Dermis blood vessel endothelial cell (primary cell): Measurements from ENCODE around the gene LHFPL3. TPM values are rescaled to one million over a fixed set of nuclear protein-coding genes. Genes with fewer than 3 reads are reported as not detected.

Experiments
- DNase-seq: peaks from one replicate; pipeline ENCODE4 v3.0.0; 2010
- total RNA-seq: library from RNA; depleted of rRNA; stranded (reverse); fragments of >200 nt; gene quantifications from 2 replicates; pipeline ENCODE4 v1.2.3, GENCODE V29; 2014

Gene LHFPL3
- total RNA-seq, 1 donor from 2014 or later = not detected

DNA sequence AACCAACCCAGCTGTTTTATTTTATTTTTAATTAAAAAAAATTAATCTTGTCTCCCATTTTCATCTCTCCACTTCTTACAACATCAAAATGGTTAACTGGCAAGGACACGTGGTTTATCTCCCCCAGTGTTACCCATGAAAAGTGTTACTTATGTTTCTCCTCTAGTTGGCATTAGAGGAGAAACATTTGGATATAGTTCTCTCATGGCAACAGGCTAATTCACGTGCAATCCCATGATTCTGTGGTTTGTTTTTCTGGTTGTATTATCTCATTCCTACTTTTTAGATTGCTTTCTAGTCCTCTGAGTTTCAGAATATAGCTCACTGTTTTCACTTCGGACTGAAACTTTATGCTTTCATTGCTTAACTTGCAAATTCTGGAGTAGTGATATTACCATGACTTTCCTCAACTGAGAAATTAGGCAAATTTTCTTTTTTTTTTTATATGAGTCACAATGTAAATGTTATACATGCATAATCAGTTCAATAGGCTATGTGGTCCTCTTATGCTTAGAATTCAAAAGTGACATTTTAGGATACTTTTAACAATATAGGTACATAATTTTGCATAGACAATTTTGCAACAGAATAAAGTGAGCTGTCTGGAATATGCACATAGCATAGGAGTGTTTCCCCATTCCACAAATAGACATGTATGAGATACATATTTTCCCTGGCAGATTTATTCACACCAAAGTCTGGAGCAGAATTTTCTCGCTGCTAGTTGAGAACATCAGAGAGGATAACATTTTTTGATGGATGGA, 43.0 kb downstream of the LHFPL3 start:
- DNase-seq = no peak

DNA sequence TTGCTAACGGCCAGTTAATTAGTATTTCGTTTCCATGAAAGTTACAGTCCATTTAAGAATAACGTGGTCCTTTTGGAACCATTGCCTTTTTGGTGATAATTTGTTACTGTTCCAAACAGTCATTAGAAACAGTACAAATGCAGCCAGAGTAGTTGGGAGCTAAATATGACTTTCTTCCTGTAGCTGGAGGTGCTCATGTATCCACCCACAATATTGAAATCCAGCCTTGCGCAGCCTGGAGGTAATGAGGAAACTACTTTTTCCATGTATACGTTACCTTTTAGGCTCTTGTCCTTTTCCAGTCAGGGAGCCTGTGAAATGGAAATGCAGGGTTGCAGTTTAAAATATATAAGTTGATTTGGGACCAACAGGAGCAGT, 43.6 kb downstream of the LHFPL3 start:
- no peak for DNase-seq

- DNase-seq = no peak
Observed at GRCh38 chr7:104382616-104383015, 54.2 kb downstream of the LHFPL3 start.

- DNase-seq = no peak
Observed at GRCh38 chr7:104386943-104387342, 58.5 kb downstream of the LHFPL3 start.

DNA sequence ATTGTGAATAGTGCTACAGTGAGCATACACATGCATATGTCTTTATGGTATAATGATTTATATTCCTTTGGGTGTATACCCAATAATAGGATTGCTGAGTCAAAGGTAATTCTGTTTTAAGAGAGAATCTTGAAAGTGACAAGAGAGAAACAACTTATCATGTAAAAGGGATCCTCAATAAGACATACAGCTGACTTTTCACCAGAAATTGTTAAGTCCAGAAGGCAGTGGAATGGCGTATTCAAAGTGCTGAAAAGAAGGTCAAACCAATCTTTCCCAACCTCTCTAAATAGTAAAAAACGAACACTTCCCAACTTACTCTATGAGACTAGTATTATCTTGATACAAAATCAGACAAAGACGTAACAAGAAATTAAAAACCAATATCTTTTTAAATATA, 59.8 kb downstream of the LHFPL3 start:
- no peak for DNase-seq

- DNase-seq = no peak
Observed at GRCh38 chr7:104395162-104395561, 66.8 kb downstream of the LHFPL3 start.

GRCh38 chr7:104397442-104397841, 69.0 kb downstream of the LHFPL3 start:
- DNase-seq = no peak

DNA sequence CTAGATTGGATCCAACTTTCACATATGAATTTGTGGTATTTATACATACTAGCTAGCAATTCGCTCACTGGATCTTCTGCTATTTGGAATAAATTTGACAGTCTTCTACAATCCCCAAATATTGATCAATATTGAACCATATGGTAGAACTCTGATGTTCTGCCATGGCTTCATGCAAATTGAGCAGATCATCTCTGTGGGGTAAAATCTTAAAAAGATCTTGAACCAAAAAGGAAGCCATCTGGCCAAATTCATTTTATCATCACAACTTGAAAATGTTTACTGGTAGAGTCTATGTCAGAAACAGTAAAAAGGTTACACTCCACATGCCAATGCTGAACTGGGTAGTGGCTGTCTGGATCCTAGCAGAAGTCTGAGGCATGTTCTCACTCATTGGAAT, 80.0 kb downstream of the LHFPL3 start:
- no peak for DNase-seq

- peak; percentile 45 for DNase-seq
Observed at GRCh38 chr7:104410742-104411141, 82.3 kb downstream of the LHFPL3 start.

DNA sequence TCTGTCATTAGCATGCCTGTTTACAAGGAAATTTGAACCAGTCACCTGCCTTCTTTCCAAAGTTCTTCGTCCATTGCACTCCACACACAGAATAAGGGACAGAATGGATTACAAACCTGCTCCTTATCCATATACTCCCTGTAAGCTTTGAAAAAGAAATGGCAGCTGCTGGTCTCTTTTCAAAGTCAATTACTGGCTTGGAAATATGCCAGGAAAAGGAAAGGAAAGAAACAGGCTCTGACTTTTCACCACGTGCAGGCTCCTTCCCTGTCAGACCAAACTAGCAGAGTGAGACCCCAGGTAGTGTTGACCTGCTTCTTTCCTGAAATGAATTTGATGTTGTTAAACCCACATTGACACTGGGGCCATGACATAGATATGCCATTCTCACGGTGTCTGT, 84.5 kb downstream of the LHFPL3 start:
- DNase-seq = no peak

GRCh38 chr7:104414216-104414615, 85.8 kb downstream of the LHFPL3 start:
- no peak for DNase-seq

DNA sequence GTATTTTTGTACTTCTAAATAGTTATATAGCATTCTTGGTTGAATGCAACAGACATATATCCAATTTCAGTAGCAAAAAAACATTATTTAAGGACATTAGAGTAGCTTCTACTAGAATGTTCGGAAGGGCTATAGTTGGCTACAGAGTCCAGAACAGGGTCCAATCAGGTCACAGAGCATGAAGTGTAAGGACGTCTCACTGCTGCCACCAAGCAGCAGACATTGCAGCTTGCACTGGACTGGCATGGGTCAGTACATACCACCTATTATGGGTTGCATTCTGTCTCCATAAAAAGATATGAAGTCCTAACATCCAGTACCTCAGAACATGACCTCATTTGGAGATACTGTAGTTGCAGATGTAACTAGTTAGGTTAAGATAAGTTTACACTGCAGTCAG, 87.3 kb downstream of the LHFPL3 start:
- no peak for DNase-seq

DNA sequence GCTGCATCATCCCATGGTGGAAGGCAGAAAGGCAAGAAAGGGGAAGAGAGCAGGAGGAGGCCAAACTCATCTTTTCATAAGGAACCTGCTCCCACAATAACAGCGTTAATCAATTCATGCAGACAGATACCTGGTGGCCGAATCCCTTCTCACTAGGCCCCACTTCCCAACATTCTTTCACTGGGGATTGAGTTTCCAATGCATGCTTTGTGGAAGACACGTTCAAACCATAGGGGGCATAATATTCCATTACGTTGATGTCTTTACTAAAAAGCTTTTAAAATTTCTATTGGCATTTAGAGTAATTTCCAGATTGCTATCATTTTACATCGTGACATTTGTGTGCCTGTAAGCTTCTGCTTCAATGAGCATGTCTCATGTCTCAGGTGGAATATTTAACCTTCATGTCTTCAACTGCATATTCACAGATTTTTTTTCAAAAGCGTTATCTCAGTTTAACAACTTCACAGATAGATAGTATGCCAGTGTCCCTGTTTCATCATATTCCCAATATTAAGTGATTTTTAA, 88.5 kb downstream of the LHFPL3 start:
- DNase-seq = no peak

DNA sequence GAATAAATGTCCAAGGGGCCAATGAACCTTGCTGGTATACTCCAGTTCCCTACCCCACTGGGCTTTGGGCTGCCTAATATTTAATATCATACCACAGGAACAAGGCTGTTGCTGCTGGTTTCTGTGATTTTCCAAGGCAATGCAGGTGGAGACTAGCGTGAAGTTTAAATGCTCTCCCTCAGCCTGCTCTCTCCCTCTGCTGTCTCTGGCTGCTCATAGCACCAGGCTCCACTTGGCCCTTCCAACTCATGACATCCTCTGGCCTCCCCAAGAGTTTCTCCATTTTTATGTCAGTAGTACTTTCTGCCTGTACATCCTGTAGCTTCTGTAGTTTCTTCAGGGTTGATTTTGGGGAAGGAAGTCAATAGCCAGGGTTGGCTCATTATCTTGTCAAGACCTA, 103.5 kb downstream of the LHFPL3 start:
- DNase-seq = no peak

DNA sequence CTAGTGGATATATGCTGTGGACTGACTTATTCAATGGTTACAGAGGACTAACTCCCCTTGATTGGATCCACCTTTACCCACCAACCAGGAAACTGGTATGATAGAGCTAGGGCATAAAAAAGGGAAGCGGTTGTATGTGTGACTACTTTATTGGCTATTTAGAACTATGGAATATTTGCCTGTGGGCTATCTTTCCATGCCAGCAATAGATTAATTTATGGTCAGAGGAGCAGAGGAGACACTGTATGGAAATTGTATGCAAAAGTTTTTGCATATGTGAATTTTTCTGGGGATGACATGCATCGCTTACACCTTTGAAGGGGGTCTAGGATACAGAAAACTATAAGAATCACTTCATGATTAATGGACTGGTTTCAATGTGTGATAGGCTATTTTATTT, 105.7 kb downstream of the LHFPL3 start:
- DNase-seq = no peak

GRCh38 chr7:104442481-104442880, 114.1 kb downstream of the LHFPL3 start:
- no peak for DNase-seq

- no peak for DNase-seq
Observed at GRCh38 chr7:104444017-104444416, 115.6 kb downstream of the LHFPL3 start.

DNA sequence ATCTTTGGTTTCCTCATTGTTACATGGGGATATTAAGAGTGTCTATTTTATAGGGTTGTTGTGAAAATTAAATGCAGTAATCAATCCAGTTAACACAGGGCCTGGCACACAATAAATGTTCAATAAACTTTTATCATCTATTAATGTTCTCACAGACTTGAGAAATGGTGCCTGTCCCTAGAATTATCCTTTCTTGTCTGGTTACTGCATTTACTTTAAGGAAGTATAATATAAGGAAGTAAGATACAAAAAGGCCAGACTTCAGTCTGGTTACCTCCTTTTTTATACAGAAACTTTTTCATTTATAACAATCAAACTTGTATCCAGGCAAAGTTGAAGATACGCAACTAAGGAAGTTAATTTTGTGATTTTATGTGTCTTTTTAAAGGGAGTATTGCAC, 117.0 kb downstream of the LHFPL3 start:
- DNase-seq = no peak

DNA sequence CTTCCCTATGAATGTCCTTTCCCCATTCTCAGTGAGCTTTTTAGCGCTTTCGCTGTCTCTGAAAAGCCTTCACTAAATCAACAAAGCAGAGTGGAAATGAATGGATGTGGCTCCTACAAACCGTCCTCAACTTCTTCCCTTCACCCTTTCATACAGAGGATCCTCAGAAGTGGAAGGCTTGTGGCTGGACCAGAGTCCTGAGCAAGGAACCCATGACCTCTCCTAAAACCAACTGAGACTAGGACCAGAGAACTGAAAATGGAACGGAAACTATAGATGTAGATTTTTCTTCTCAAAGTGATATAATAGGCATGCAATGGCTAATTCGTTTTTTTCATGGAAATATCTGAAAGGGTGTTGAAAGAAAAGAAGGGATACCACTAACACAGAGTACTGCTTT, 122.5 kb downstream of the LHFPL3 start:
- DNase-seq = no peak

DNA sequence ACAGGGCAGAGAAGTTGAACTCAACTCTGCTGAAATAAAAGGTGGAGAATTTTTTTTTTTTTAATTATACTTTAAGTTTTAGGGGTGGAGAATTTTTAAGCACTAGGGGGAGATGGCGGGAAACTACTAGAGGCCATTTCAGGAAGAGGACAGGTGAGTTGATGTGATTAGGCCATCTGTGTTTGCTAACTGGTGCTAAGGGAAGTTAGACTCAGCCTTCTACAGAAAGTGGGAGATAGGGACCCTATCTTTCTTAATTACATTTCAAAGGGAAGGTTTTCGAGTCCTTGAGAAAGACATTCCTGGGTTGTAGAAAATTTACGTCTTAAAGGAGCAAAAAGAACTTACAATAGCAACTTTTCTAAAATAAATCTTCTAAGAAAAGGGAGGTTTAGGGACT, 124.8 kb downstream of the LHFPL3 start:
- DNase-seq = no peak

DNA sequence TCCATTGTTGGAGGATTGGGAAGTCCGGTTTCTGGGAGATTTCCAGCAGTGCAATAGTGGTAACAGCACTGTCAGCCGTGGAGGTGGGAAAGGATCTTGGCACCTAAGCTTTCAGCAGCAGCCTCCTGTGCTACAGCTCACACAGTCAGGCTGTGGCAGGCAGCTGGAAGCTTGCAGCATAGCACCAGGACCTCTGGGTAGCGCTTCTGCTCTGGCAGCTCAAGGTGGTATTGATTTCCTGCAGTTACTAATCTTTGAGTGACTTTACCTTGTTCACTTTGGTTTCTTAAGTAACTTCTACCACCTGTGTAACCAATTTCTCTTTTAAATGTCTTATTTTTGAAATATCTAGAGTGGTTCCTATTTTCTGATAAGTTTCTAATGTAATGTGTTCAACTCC, 130.5 kb downstream of the LHFPL3 start:
- DNase-seq = no peak

GRCh38 chr7:104469166-104469820, 140.9 kb downstream of the LHFPL3 start:
- no peak for DNase-seq

DNA sequence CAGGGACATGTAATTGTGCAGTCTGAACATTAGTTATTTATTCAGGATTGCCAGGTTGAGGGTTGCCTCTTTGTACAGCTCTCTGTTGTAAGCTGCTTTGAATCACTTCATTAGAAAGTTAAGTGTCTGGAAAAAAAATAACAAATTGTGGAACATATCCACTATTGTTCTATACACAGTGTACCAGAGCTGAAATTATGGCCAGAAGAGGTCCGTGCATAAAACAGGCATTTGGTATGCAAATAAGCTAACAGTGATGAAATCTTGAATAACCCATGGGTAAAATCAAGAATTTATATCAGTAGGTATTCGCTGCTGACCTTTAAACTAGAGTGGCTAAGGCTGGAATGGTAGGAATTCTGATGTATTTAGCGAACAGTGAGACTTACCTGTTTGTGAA, 152.1 kb downstream of the LHFPL3 start:
- no peak for DNase-seq

GRCh38 chr7:104482362-104483037, 154.1 kb downstream of the LHFPL3 start:
- DNase-seq = no peak
